ENCODE data around the gene DUSP12.
A peak's percentile ranks its signal among the peaks of the same experiment; 100 is the strongest.
"Not testable (repeated sequence)": the region's sequence is repeated elsewhere in the genome, so short reads cannot be mapped to it uniquely, and the experiment has no call there.

The DUSP12 gene

GRCh38 chr1:161727256-161727924 is 22.2 kb upstream of the DUSP12 start:
- DNase-seq = peak; percentile 61

GRCh38 chr1:161728376-161729226 is 21.0 kb upstream of the DUSP12 start:
- no peak for DNase-seq

DNA sequence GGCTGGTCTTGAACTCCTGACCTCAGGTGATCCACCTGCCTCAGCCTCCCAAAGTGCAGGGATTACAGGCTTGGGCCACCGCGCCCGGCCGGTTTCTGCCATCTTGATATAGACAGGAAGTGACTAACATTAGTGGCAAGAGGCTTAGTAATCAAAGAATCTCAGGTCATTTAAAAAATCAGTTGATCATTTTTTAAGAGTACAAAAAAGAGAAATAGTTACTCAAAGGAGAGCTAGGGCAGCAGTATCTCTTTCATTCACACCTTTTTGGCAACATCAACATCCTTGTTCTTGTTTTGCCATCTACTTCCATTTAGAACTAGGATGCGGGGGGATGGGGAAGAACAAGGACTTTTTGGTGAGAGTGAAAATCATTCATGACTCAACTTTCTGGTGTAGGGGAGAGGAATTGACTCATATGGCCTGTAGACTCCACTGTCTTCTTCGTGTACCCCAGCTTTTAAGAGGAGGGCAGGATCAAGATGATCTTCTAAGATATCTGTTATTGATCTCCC is 19.5 kb upstream of the DUSP12 start:
- peak; percentile 48 for DNase-seq

GRCh38 chr1:161731241-161731640 is 18.3 kb upstream of the DUSP12 start:
- DNase-seq = no peak

DNA sequence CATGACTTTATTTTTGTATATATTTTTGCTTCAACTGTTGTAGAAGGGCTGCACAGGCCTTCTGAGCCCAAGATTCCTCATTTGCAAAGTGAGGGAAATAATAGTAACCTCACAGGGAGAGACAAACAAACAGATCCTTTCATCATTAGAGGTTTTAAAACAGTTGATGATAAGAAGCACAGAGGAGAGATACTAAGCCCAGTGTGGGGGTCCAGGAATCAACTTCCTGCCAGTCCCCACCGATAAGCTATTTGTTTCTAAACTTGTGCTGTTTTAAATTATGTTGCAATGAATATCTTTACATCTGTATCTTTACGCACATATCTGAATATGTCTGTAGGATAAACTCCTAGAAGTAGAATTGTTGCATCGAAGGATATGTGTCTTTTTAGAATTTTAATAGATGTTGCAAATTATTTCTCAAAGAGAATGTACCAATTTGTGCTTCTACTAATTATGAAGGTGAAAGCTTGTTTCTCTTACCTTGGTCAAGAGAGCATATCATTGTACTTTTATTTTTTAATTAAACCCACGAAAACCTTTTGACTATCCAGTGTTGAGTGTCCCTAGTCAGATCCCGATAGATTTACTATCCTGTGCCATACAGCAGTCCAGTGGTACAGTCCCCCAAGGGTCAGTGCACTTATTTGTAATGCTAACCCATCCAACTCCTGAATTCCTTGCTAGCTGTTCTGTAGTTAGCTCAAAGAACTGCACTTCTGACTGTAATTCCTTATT is 17.4 kb upstream of the DUSP12 start:
- no peak for DNase-seq

- DNase-seq = no peak
Observed at GRCh38 chr1:161733526-161733925, 16.1 kb upstream of the DUSP12 start.

- no peak for DNase-seq
Observed at GRCh38 chr1:161735837-161736236, 13.7 kb upstream of the DUSP12 start.

DNA sequence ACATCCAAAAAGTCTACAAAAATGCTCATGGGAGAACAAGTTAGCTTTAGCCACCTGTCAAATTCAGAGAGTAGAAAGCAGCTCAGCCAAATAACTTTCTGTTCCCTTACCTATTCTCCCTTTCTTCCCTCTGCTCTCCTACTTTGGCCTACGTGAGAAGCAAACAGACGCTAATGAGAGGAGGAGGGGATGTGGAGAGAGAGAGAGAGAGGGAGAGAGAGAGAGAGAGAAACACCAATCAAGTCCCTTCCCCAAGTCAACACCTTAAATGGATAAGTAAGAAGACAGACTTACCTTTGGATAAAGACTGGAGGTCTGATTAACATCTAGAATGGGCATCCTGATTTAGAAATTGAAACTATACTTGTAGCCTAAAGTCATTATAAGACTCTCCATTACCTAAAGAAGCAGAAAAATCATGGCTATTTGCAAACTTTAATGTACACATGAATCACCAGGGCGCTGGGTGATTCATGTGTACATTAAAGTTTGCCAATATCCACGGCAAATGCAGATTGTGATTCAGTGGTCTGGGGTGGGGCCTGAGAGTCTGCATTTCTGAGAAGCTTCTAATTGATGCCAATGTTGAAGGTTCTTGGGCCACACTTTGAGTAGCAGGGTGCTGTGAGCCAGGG is 13.1 kb upstream of the DUSP12 start:
- no peak for DNase-seq

DNA sequence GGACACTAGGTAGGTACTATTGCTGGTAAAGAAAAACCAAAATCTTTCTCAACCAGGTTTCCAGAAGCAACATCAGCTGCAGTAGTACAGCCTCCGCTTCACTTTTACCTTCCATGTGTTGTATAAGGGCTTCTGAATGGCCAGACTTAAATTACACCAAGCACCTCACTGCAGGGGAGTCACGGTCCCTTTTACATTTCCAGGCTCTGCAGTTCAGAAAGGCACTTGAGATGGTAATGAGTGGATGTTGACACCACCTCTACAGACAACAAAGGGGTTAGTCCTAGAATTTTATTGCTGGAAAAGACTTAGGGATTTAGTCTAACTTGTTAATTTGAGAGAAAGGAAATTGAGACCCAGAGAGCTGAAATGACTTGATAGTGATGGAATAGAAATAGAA is 12.0 kb upstream of the DUSP12 start:
- DNase-seq = no peak

DNA sequence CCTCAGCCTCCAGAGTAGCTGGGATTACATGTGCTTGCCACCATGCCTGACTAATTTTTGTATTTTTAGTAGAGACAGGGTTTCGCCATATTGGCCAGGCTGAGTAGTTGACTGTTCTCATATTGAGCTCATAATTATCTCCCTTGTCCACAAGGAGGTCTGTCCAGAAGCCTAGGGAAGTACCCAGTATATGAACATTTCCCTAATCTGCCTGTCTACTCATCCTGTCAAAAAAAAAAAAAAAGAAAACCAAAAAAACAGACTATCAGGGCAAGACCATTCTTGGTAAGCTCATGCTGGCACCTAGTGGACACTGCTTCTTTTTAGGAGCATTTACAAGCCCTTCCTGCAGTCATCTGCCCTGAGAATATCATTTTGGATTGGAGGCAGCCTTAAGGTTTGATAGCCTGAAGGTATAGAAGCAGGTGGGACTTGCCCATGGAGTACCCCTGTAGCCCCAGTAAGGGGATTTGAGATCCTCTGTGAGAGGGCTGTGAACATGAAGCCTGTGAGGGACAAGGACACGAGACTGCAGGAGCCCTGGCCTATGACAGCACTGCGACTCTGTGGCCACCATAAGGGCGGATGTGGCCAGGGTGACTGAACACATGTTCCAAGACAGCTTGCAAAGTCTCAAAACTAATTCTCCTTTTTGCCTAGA is 10.8 kb upstream of the DUSP12 start:
- peak; percentile 57 for DNase-seq

GRCh38 chr1:161739865-161740566 is 9.6 kb upstream of the DUSP12 start:
- no peak for DNase-seq

DNA sequence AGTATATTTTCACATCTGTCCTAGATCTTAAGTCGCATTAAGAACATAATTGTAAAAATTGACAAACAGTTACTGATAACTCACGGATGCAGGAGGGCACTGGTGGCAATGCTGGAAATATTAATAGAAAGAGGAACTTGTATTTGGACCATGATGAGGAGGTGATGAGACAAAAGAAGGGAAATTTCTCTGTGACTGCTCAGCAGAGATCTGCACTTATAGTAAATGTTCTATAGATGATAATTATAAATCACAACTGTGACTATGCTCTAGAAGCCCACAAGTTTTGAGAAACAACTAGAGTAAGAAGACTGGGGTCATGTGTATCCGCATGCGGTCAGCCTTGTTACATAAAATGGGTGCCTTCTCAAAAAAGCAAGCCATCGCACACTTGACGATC is 8.7 kb upstream of the DUSP12 start:
- no peak for DNase-seq

DNA sequence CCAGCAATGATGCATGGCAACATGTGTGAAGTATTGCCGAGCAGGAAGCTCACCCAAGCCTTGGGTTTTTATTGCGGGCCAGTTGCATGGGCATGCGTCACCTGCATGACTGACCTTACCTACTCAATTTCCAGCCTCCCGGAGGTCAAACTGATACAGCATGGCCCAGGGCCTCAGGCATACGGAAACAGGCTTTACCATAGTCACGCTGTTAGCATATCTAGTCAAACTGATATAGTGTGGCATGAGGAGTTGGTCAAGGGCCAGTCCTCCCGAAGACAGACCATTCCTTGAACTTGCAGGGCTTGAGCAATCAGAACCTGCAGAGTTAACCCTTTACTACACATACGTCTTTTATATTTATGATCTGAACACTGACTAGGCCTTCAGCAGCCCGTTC is 6.4 kb upstream of the DUSP12 start:
- no peak for DNase-seq

- no peak for DNase-seq
Observed at GRCh38 chr1:161747801-161748200, 1.8 kb upstream of the DUSP12 start.

GRCh38 chr1:161763522-161764098 is 14.0 kb downstream of the DUSP12 start:
- DNase-seq = peak; percentile 64

DNA sequence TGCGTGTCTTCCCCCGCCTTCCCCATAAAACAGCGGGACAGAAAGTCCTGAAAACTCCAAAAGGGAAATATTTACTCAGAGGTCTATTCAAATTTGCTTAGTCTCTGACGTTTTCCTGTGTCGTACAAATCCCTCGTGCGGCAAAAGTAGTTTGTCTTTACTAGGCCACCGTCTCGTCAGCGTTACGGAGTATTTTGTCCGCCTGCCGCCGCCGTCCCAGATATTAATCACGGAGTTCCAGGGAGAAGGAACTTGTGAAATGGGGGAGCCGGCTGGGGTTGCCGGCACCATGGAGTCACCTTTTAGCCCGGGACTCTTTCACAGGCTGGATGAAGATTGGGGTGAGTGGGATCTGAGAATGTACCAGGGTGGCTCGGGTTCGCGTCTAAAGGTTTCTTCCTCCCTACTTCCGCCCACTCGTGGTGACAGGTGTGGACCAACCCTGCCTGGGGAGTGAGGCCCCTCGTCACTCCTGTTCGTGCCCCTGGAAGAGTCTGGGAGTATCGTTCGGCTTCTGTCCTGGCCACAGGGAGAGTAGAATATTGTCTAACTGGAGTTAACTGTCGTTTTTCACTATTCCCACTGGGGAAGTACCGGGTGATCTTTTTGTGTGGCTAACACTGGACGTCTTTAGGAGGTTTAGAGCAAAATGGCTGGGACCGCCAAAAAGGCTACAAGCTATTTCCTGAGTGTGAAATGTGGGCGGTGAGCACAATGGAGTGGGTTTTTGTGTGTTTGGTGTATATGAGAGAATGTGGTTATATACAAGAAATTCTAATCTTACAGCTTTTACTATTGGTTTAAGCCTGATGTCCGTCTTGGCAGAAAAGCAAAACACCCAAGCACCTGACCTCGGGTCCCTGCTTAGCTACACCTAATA is 16.8 kb downstream of the DUSP12 start, which contains the start of gene ATF6:
Gene ATF6, plus strand, starts transcription at position 219 of the 880 bp plus-strand sequence. Its CDS starts 41 bp downstream, at position 260.
- peak; percentile 78 for DNase-seq

DNA sequence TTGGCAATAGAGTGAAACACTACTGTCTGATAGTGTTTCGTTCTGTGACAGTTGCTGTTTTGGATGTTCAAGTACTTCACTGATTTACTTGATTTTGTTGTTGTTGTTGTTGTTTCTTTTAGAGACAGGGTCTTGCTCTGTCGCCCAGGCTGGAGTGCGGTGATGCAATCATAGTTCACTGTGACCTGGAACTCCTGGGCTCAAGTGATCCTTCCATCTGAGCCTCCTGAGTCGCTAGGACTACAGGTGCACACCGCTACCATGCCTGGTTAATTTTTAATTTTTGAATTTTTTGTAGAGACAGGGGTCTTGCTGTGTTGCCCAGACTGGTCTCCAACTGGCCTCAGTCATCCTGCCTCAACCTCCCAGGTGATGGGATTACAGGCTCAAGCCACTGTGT is 18.9 kb downstream of the DUSP12 start:
- DNase-seq = no peak

- no peak for DNase-seq
Observed at GRCh38 chr1:161768986-161769672, 19.5 kb downstream of the DUSP12 start.

DNA sequence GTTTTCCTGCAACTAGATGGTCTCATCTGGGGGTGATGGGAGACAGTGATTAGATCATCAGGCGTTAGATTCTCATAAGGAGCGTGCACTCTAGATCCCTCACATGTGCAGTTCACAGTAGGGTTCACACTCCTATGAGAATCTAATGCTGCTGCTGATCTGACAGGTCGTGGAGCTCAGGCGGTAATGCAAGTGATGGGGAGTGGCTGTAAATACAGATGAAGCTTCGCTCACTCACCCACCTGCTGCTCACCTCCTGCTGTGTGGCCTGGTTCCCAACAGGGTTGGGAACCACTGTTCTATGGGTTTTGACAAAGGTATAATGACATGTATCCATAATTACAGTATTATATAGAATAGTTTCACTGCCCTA is 20.1 kb downstream of the DUSP12 start:
- DNase-seq = not testable (repeated sequence)

- no peak for DNase-seq
Observed at GRCh38 chr1:161770250-161770649, 20.7 kb downstream of the DUSP12 start.
